GM12878 (cell line): ENCODE results near the gene VCP. TPM values are rescaled to one million over a fixed set of nuclear protein-coding genes. Genes with fewer than 3 reads are reported as not detected.

ENCODE experiments used
- ATAC-seq: fragments of 200-7000 bp; cut with Tn5 transposase; 3 replicates; pipeline ENCODE4 v1.9.1; 2020; ENCODE audit warnings: mild to moderate bottlenecking, moderate library complexity
- BruUV-seq: library from RNA; stranded (reverse); fragments of 400-500 nt; replicated peaks from 2 replicates; lab custom pipeline; 2021; lab: Mats Ljungman, UMichigan
- CTCF ChIA-PET: fragments of 300-600 bp; sonication (Branson Sonifier 250); formaldehyde crosslinking; extraction: SDS; loops from one replicate; lab custom pipeline; 2021; ENCODE audit warnings: inconsistent platforms; lab: Yijun Ruan, JAX
- POLR2A ChIA-PET: fragments of 350-600 bp; formaldehyde crosslinking; extraction: SDS; loops from one replicate; lab custom pipeline; 2021; ENCODE audit warnings: inconsistent platforms; lab: Charles Lee
- RAD21 ChIA-PET: fragments of 300-600 bp; sonication (Branson Sonifier 250); formaldehyde crosslinking; loops from one replicate; lab custom pipeline; 2023; ENCODE audit warnings: antibody characterized with exemption; ENCODE audit not compliant: unreplicated experiment; lab: Charles Lee
- SMC1A ChIA-PET: fragments of 300-600 bp; sonication (Branson Sonifier 250); formaldehyde crosslinking; loops from one replicate; lab custom pipeline; 2023; ENCODE audit not compliant: unreplicated experiment, uncharacterized antibody; lab: Charles Lee
- DNase-seq: peaks from one replicate; pipeline ENCODE4 v3.0.0-alpha.2; 2011; ENCODE audit warnings: low read depth, low spot score
- FAIRE-seq: peaks from 3 replicates; lab custom pipeline; 2011; peaks lifted over from hg19 to GRCh38; lab: Jason Lieb, UNC
- H2AFZ ChIP-seq: 2 replicates; pipeline ENCODE4 v1.6.0; 2011; ENCODE audit warnings: low read depth, low read length, control low read depth; ENCODE audit not compliant: control insufficient read depth
- H3K27ac ChIP-seq: 2 replicates; pipeline ENCODE4 v1.5.1; 2011; ENCODE audit warnings: control low read depth; ENCODE audit not compliant: control insufficient read depth, insufficient read depth
- H3K27me3 ChIP-seq, 2 experiments: replicated peaks in 1 of 2; 2 replicates each; pipeline versions ENCODE4 v1.6.0 to v1.6.1; 2011; ENCODE audit warnings: low read length in 1 of 2; ENCODE audit not compliant: control insufficient read depth in 2 of 2, insufficient read depth in 2 of 2
- H3K36me3 ChIP-seq, 2 experiments: 2 replicates each; pipeline ENCODE4 v1.5.1; 2011; ENCODE audit warnings: low read length in 1 of 2; ENCODE audit not compliant: control insufficient read depth in 2 of 2, insufficient read depth in 2 of 2
- H3K4me1 ChIP-seq: 2 replicates; pipeline ENCODE4 v1.6.1; 2011; ENCODE audit warnings: mild to moderate bottlenecking, low read length, moderate library complexity, mixed read lengths; ENCODE audit not compliant: control insufficient read depth, insufficient read depth
- H3K4me2 ChIP-seq: 2 replicates; pipeline ENCODE4 v1.6.0; 2011; ENCODE audit warnings: control low read depth; ENCODE audit not compliant: control insufficient read depth, insufficient read depth
- H3K4me3 ChIP-seq: fragments of 200-600 bp; sonication (generic); 2 replicates; pipeline ENCODE4 v1.5.1; 2016
- H3K79me2 ChIP-seq: 2 replicates; pipeline ENCODE4 v1.6.0; 2011; ENCODE audit warnings: low read length; ENCODE audit not compliant: control insufficient read depth, insufficient read depth
- H3K9ac ChIP-seq: 2 replicates; pipeline ENCODE4 v1.8.0; 2011; ENCODE audit warnings: low read length, control low read depth, mixed read lengths; ENCODE audit not compliant: control insufficient read depth, insufficient read depth
- H3K9me3 ChIP-seq: replicated peaks from 3 replicates; pipeline ENCODE4 v1.5.1; 2011; ENCODE audit warnings: mild to moderate bottlenecking, low read length; ENCODE audit not compliant: control insufficient read depth, insufficient read depth
- H4K20me1 ChIP-seq: 2 replicates; pipeline ENCODE4 v1.6.0; 2011; ENCODE audit not compliant: control insufficient read depth, insufficient read depth
- CHD2 ChIP-seq: IDR thresholded peaks from 2 replicates; pipeline ENCODE4 v1.6.1; 2011; ENCODE audit warnings: low read depth, low read length, improper control_type of control experiment, borderline replicate concordance
- E2F4 ChIP-seq: IDR thresholded peaks from 2 replicates; pipeline ENCODE4 v1.6.1; 2012; ENCODE audit warnings: low read depth, low read length, improper control_type of control experiment
- IKZF1 ChIP-seq: fragments of 450-650 bp; conservative IDR thresholded peaks from 2 replicates; pipeline ENCODE4 v1.6.1; 2017; ENCODE audit warnings: antibody characterized with exemption, mild to moderate bottlenecking
- IKZF2 ChIP-seq, 2 experiments: fragments of 450-650 bp; IDR thresholded peaks; 2 replicates each; pipeline ENCODE4 v1.6.1; 2017; ENCODE audit warnings: mild to moderate bottlenecking in 2 of 2, moderate library complexity in 2 of 2
- MEF2B ChIP-seq: fragments of 450-650 bp; IDR thresholded peaks from 2 replicates; pipeline ENCODE4 v1.6.1; 2018; ENCODE audit warnings: mild to moderate bottlenecking, moderate library complexity; ENCODE audit not compliant: partially characterized antibody, poor library complexity, severe bottlenecking
- MYC ChIP-seq: IDR thresholded peaks from 2 replicates; pipeline ENCODE4 v1.6.1; 2011; ENCODE audit warnings: mild to moderate bottlenecking, low read length, moderate library complexity, inconsistent platforms; ENCODE audit not compliant: insufficient read depth, insufficient replicate concordance, insufficient read length, severe bottlenecking
- NR2C1 ChIP-seq: fragments of 450-650 bp; IDR thresholded peaks from 2 replicates; pipeline ENCODE4 v1.6.1; 2017; ENCODE audit warnings: antibody characterized with exemption, mild to moderate bottlenecking, moderate library complexity
- SPI1 ChIP-seq: IDR thresholded peaks from 2 replicates; pipeline ENCODE4 v1.6.1; 2011; ENCODE audit warnings: low read depth, mild to moderate bottlenecking, low read length, moderate library complexity, borderline replicate concordance; ENCODE audit not compliant: insufficient read depth
- SRF ChIP-seq, 2 experiments: IDR thresholded peaks; 2 replicates each; pipeline ENCODE4 v1.6.1; 2011; ENCODE audit warnings: low read depth in 2 of 2, low read length in 2 of 2, mild to moderate bottlenecking in 1 of 2, moderate library complexity in 1 of 2
- ZBTB40 ChIP-seq: fragments of 450-650 bp; IDR thresholded peaks from 2 replicates; pipeline ENCODE4 v1.6.1; 2016; ENCODE audit warnings: mild to moderate bottlenecking, moderate library complexity, borderline replicate concordance
- WGBS: methylation state at CpG from one replicate; pipeline ENCODE4 v1.1.6; 2016; ENCODE audit warnings: low lambda C conversion rate; ENCODE audit not compliant: insufficient replicate concordance, insufficient coverage; ENCODE audit errors: missing lambda C conversion rate; 5-methylcytosine and 5-hydroxymethylcytosine counted together
- in situ Hi-C: fragments of 300-500 bp; cut with MboI; formaldehyde crosslinking; loops from 9 replicates; pipeline ENCODE4 v1.14.3; 2018; ENCODE audit warnings: mixed read lengths
- intact Hi-C: fragments of 100-400 bp; cut with micrococcal nuclease; formaldehyde crosslinking; loops from one replicate; pipeline ENCODE4 v1.14.2; 2022; ENCODE audit not compliant: unreplicated experiment
- polyA plus RNA-seq, 11 experiments: library from polyadenylated mRNA; depleted of rRNA in 4 of 11; unstranded in 6 of 11; stranded (reverse) in 5 of 11; fragments of >200 nt; fragmentation: Nextera tagmentation in 4 of 11; fragmentation: Illumina TruSeq in 1 of 11; extraction: Ambion mirVana in 4 of 11; extraction: Trizol in 1 of 11; gene quantifications; 1 replicate in 1 of 11; 2 replicates in 10 of 11; pipeline versions ENCODE4 v1.2.1 to v1.2.3, GENCODE V29; 2011 to 2016; ENCODE audit warnings: inconsistent platforms in 2 of 11, missing spikeins in 2 of 11, low read depth in 1 of 11
- total RNA-seq, 4 experiments: library from RNA; depleted of rRNA in 3 of 4; stranded (reverse); fragments of >200 nt in 3 of 4; fragmentation: Illumina TruSeq in 1 of 4; extraction: Trizol in 1 of 4; gene quantifications; 2 replicates each; pipeline versions ENCODE4 v1.2.1 to v1.2.3, GENCODE V29; 2013 to 2021

VCP gene
- total and polyA plus RNA-seq, 10 of the 15 experiments (the other 5 are each of a cell fraction or from before 2014, with no cell fraction given), result 7.4 to 327 (median 244) TPM

GRCh38 chr9:35114840-35115628 lies 42.6 kb upstream of the VCP start:
- peak; percentile 10; the same call in 2 of the 3 replicates for ATAC-seq
- Histone ChIP-seq H2AFZ (peak overlapping the region; percentile 84), H4K20me1 (no peaks in the 10 kb centered on the region), H3K4me2 (peak overlapping the region; percentile 100), H3K9ac (peak overlapping the region; percentile 71), H3K79me2 (peaks cover 3% of the 10 kb centered on the region), H3K4me3 (peak overlapping the region; percentile 96), H3K27me3 (no peaks in the 10 kb centered on the region), H3K9me3 (no peaks in the 10 kb centered on the region), H3K4me1 (peaks cover 30% of the 10 kb centered on the region), H3K36me3 (no peaks in the 10 kb centered on the region), H3K27ac (peak overlapping the region; percentile 84)
- in situ Hi-C loops (loop anchor here (5.0 kb wide), 3 partner anchors 142 to 487 kb away; no protein-coding TSS in a partner anchor), intact Hi-C loops (loop anchor here (2.0 to 10.0 kb wide), 5 partner anchors 18 to 700 kb away; partner anchors contain the start of genes CREB3, HINT2, PIGO and SPAG8)
- CTCF ChIA-PET, result interaction anchor here (0.7 to 3.9 kb wide), 11 partner anchors 8 to 439 kb away, joined by 3 to 85 read pairs (median 4); partner anchors contain the start of gene VCP
- FAIRE-seq, result no peak
- BruUV-seq, result TSS peak; percentile 66
- 15% methylated on average over 11 of the region's 12 CpGs for WGBS
- SMC1A ChIA-PET, result interaction anchor here (1.0 to 3.0 kb wide), 9 partner anchors 8 to 503 kb away, joined by 3 to 23 read pairs (median 4); no protein-coding TSS in a partner anchor
- peak; percentile 64 for TF ChIP-seq SPI1
- TF ChIP-seq MYC, result no peak
- TF ChIP-seq ZBTB40, result peak; percentile 7; the same call in 1 of the 2 replicates
- TF ChIP-seq MEF2B, result peak; percentile 79
- no peak for TF ChIP-seq NR2C1
- TF ChIP-seq CHD2, result peak; percentile 36; the same call in 1 of the 2 replicates
- TF ChIP-seq E2F4, result no peak
- no peak for TF ChIP-seq SRF (IDR thresholded peaks at IDR 0.05; ENCODE audit: low read depth in 2 of 2, low read length in 2 of 2)
- TF ChIP-seq IKZF2 (IDR thresholded peaks at IDR 0.05), result peak in 1 of 2 experiments; percentile 46; a peak in 1 of 4 replicates
- TF ChIP-seq IKZF1, result peak; percentile 63
- POLR2A ChIA-PET, result interaction anchor here (0.7 to 3.2 kb wide), 10 partner anchors 11 to 616 kb away, joined by 3 to 27 read pairs (median 4); partner anchors contain the start of genes FANCG, PIGO, STOML2 and VCP
- RAD21 ChIA-PET, result interaction anchor here (0.6 to 2.7 kb wide), 15 partner anchors 9 to 1262 kb away, joined by 3 to 20 read pairs (median 4); partner anchors contain the start of genes CCDC107, CREB3, DNAJB5 and FANCG
- DNase-seq, result no peak
